ENCODE data around the gene DSCAM.
"Not testable (repeated sequence)": the region's sequence is repeated elsewhere in the genome, so short reads cannot be mapped to it uniquely, and the experiment has no call there.

Gene DSCAM

GRCh38 chr21:40846587-40847411 is at the start of gene DSCAM:
Gene DSCAM, minus strand, starts transcription at chr21:40847158. Its CDS starts 497 bp downstream, at chr21:40846661.
- no peak for DNase-seq (ENCODE audit: low read depth in 3 of 3)

- DNase-seq (ENCODE audit: low read depth in 3 of 3) = not testable (repeated sequence)
Observed at GRCh38 chr21:40895697-40896096, 48.7 kb upstream of the DSCAM start.

GRCh38 chr21:40886931-40887330 is 40.0 kb upstream of the DSCAM start:
- DNase-seq (ENCODE audit: low read depth in 3 of 3) = no peak

GRCh38 chr21:40886006-40886405 is 39.0 kb upstream of the DSCAM start:
- DNase-seq (ENCODE audit: low read depth in 3 of 3) = no peak

GRCh38 chr21:40882192-40882915 is 35.4 kb upstream of the DSCAM start:
- no peak for DNase-seq (ENCODE audit: low read depth in 3 of 3)

- no peak for DNase-seq (ENCODE audit: low read depth in 3 of 3)
Observed at GRCh38 chr21:40881767-40882166, 34.8 kb upstream of the DSCAM start.

GRCh38 chr21:40871099-40871498 is 24.1 kb upstream of the DSCAM start:
- no peak for DNase-seq (ENCODE audit: low read depth in 3 of 3)

GRCh38 chr21:40863839-40864238 is 16.9 kb upstream of the DSCAM start:
- no peak for DNase-seq (ENCODE audit: low read depth in 3 of 3)

GRCh38 chr21:40858517-40858916 is 11.6 kb upstream of the DSCAM start:
- DNase-seq (ENCODE audit: low read depth in 3 of 3) = no peak

- no peak for DNase-seq (ENCODE audit: low read depth in 3 of 3)
Observed at GRCh38 chr21:40853956-40854688, 7.2 kb upstream of the DSCAM start.

- no peak for DNase-seq (ENCODE audit: low read depth in 3 of 3)
Observed at GRCh38 chr21:40852563-40852962, 5.6 kb upstream of the DSCAM start.

GRCh38 chr21:40851749-40852148 is 4.8 kb upstream of the DSCAM start:
- DNase-seq (ENCODE audit: low read depth in 3 of 3) = no peak

GRCh38 chr21:40850071-40850470 is 3.1 kb upstream of the DSCAM start:
- DNase-seq (ENCODE audit: low read depth in 3 of 3) = no peak

GRCh38 chr21:40847951-40848350 is 993 bp upstream of the DSCAM start:
- no peak for DNase-seq (ENCODE audit: low read depth in 3 of 3)

- no peak for DNase-seq (ENCODE audit: low read depth in 3 of 3)
Observed at GRCh38 chr21:40846103-40846502, 855 bp downstream of the DSCAM start.

GRCh38 chr21:40845441-40845995 is 1.4 kb downstream of the DSCAM start:
- DNase-seq (ENCODE audit: low read depth in 3 of 3) = no peak

GRCh38 chr21:40844935-40845334 is 2.0 kb downstream of the DSCAM start:
- no peak for DNase-seq (ENCODE audit: low read depth in 3 of 3)

GRCh38 chr21:40842197-40842552 is 4.8 kb downstream of the DSCAM start:
- no peak for DNase-seq (ENCODE audit: low read depth in 3 of 3)

- DNase-seq (ENCODE audit: low read depth in 3 of 3) = no peak
Observed at GRCh38 chr21:40841524-40842196, 5.3 kb downstream of the DSCAM start.

- DNase-seq (ENCODE audit: low read depth in 3 of 3) = no peak
Observed at GRCh38 chr21:40840401-40841125, 6.4 kb downstream of the DSCAM start.

GRCh38 chr21:40839521-40839920 is 7.4 kb downstream of the DSCAM start:
- no peak for DNase-seq (ENCODE audit: low read depth in 3 of 3)

All from stimulated activated CD4-positive, alpha-beta T cell treated with anti-CD3 and anti-CD28 coated beads, TNF-alpha, amount 100 ng/mL, for 24 hours (primary cell).